22Rv1 (cell line): ENCODE measurements around the gene SRD5A2.

Source experiments
- H3K27ac ChIP-seq: fragments of 450-650 bp; 2 replicates; pipeline ENCODE4 v1.5.1; 2017
- CTCF ChIP-seq: fragments of 450-650 bp; IDR thresholded peaks from 2 replicates; pipeline ENCODE4 v1.5.1; 2017; ENCODE audit warnings: mild to moderate bottlenecking
- ZFX ChIP-seq: fragments of 450-650 bp; IDR thresholded peaks from 2 replicates; pipeline ENCODE4 v1.6.1; 2017; ENCODE audit warnings: antibody characterized with exemption, borderline replicate concordance

Gene SRD5A2

GRCh38 chr2:31577143-31577542, 3.6 kb downstream of the SRD5A2 start:
- H3K27ac ChIP-seq: no peak overlapping the region
- no peak for TF ChIP-seq CTCF
- TF ChIP-seq ZFX: no peak

DNA sequence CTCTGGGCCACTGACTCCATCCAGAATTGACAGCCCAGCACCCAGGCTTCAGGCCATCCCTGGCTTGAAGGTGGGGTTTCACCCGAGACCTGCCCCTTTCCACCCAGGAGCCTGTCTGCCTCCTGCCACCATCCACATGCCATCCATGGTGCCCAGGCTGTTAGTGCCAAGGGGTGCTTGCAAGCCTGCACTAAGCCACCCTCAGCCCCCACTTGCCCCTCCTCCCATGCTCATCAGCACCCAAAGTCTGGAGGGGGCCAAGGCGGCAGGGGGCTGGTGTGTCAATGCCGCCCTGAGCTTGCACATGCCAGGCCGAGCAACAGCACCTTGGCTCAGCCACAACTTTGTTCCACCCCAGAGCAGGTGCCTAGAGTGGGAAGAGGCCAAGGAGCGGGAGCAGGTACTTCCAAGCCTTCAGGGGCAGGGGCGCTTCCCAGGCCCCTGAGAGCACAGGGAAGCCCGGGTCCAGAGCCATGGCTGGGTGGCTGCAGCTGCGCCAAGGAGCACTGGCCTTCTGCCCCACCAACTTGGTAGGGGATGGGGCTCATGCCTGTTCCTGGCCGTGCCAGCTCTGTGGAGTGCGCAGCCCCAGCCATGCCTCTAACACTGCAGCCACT, 12.0 kb downstream of the SRD5A2 start:
- no peak overlapping the region for H3K27ac ChIP-seq
- TF ChIP-seq CTCF: no peak
- no peak for TF ChIP-seq ZFX

DNA sequence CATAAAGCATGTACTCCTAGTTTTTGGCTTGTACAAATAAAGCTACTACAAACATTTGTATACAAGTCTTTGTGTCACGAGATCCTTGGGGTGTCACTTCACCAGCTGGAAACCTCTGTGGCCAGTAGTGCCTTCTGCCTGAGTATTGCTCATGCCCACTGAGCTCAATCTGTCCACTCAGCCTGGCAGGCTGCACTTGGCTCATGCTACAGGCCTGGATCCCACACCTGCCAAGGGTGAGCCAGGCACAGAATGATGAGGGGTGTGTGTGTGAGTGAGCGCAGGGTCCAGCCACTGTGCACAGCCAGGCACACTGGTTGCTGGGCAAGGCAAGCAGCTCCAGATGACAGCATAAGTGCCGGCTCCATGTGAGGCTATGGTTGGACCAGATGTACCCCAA, 13.1 kb downstream of the SRD5A2 start:
- TF ChIP-seq ZFX (no peak), CTCF (no peak)
- no peak overlapping the region for H3K27ac ChIP-seq

DNA sequence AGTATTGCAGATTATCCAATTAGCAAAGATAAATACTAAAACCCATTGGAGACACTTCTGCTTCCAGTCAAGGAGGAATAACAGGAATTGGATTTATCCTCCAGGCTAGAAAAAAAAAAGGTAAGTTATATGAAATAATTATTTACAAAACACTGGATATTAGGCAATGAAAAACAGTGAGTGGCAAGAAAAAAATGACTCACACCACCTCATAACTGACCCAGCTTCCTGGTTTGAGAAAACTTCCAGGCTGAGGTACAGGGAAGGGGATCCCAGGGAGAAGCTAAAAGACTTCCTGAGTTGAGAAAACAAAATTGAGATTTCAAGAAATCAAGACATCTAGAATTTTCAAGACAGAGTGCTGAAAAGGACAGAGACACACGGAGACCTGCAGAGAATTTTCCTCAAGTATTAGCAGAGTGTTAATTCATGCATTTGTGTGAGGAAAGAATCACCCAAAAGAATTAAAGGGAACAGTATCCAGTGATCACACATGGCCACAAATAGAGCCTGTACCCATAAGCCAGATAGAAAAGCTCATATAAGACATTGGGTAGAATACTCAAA, 17.4 kb downstream of the SRD5A2 start:
- H3K27ac ChIP-seq: no peak overlapping the region
- TF ChIP-seq ZFX (no peak), CTCF (no peak)

GRCh38 chr2:31561823-31562222, 18.9 kb downstream of the SRD5A2 start:
- TF ChIP-seq CTCF (no peak), ZFX (no peak)

DNA sequence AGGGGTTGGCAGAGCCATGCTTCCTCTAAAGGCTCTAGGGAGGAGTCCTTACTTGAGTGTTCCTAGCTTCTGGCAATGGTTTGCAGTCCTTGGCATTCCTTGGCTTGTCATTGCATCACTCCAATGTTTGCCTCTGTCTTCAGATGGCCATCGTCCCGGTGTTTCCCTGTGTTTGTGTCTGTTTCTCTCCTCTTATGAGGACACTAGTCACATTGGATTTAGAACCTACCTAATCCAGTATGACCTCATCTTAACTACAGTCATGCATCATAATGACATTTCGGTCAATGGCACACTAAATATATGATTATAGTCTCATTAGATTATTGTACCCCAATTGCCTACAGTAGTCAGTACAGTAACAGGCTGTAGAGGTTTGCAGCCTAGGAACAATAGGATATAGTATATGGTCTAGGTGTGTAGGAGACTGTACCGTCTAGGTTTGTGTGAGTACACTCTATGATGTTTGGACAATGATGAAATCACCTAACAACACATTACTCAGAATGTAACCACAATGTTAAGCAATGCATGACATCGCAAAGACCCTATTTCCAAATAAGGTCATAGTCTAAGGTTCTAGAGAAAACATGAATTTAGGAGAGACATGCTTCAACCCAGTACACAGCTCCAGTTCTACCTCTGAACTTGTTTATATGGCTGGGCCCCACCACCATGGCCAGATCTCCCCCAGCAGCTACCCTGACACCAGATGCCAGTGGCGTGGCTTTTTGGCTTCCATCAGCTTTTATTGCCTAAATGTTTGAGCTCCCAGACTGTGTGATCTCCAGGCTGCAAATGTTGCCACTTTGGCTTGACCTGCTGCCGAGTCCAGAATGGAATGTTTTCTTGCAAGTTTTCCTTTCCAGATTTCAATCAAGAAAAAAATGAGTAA, 22.1 kb downstream of the SRD5A2 start:
- TF ChIP-seq ZFX: no peak
- no peak overlapping the region for H3K27ac ChIP-seq

More at GRCh38 chr2:31561823-31562222, 18.9 kb downstream of the SRD5A2 start:
- no peak overlapping the region for H3K27ac ChIP-seq

- no peak for TF ChIP-seq CTCF
- no peak for TF ChIP-seq ZFX
- H3K27ac ChIP-seq: no peak overlapping the region
These were observed 23.8 kb downstream of the SRD5A2 start for GRCh38 chr2:31556940-31557339.
